ENCODE data around the gene LRRC25. TPM values are rescaled to one million over a fixed set of nuclear protein-coding genes. Genes with fewer than 3 reads are reported as not detected.

Gene LRRC25
- total and polyA plus RNA-seq, 9 donors: 1.2 to 2.4 (median 1.5) TPM

DNA sequence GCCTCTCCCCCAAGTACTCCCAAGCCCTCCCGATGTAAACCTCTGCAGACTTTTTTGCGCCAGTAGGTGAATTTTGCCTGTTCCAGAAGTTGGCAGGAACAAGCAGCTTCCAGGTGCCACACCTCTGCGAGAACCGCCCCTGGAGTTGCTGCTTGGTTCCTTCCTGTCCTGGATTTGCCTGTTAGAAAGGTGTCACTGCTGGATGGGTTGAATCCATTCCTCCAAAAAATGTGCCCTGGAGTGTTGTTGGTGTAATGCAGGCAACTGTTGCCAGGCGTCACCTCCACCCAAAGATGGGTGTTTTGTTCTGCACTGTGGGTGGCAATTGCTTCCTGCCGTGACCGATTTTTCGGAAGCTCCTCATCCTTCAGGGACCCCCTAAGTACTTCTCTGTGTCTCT is 51.3 kb downstream of the LRRC25 start:
- Histone ChIP-seq H3K27me3 (ENCODE audit: control insufficient read depth, insufficient read depth, low read length) (no peaks in the 10 kb centered on the region), H3K4me3 (ENCODE audit: low read length) (no peak overlapping the region), H3K9me3 (replicated peaks; ENCODE audit: control insufficient read depth, low read depth, low read length) (no peaks in the 10 kb centered on the region), H3K4me1 (ENCODE audit: control insufficient read depth, insufficient read depth, low read length) (peaks cover 7% of the 10 kb centered on the region), H3K27ac (ENCODE audit: low read length) (no peak overlapping the region), H3K36me3 (ENCODE audit: control insufficient read depth, insufficient read depth, low read length) (peaks cover 12% of the 10 kb centered on the region)
- WGBS (ENCODE audit: insufficient coverage): 52% methylated on average over 4 of the region's 8 CpGs
- no peak for DNase-seq

DNA sequence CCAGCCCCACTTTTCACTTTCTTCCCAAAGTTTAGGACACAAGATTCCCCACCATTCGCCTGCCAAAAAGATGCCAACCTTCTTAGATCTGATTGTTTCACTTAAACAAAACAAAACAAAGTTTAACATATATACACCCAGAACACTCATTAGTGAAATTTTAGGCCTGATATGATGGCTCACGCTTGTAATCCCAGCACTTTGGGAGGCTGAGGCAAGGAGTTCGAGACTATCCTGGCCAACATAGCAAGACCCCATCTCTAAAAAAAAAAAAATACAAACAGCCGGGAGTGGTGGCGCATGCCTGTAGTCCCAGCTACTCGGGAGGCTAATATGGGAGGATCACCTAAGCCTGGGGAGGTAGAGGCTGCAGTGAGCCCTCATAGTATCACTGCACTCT is 52.1 kb downstream of the LRRC25 start:
- H3K9me3 ChIP-seq (replicated peaks; ENCODE audit: control insufficient read depth, low read depth, low read length): no peaks in the 10 kb centered on the region
- WGBS (ENCODE audit: insufficient coverage): 90% methylated on average over 2 of the region's 6 CpGs
- H3K27me3 ChIP-seq (ENCODE audit: control insufficient read depth, insufficient read depth, low read length): no peaks in the 10 kb centered on the region
- DNase-seq: no peak
- H3K4me3 ChIP-seq (ENCODE audit: low read length): no peak overlapping the region
- no peak overlapping the region for H3K27ac ChIP-seq (ENCODE audit: low read length)
- H3K36me3 ChIP-seq (ENCODE audit: control insufficient read depth, insufficient read depth, low read length): peaks cover 9% of the 10 kb centered on the region
- peaks cover 10% of the 10 kb centered on the region for H3K4me1 ChIP-seq (ENCODE audit: control insufficient read depth, insufficient read depth, low read length)

DNA sequence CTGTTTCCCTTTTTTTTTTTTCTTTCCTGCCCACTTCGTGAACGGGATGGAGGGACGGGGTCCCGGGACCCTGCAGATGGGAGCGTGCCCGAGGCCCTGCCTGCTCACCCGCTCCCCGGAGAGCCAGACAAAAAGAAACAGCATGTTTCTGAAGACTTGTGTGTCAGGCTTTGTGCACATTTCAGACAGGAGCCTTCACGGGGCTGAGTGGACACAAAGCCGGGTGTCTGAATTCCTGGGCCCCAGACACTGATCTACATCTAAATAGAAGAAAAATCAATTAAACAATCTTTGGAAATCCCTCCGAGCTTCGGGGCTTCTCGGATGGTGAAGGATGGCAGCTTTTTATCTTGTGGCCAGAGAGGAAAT is 52.9 kb downstream of the LRRC25 start:
- H3K36me3 ChIP-seq (ENCODE audit: control insufficient read depth, insufficient read depth, low read length): peaks cover 9% of the 10 kb centered on the region
- WGBS (ENCODE audit: insufficient coverage): 43% methylated on average over 6 of the region's 13 CpGs
- no peak for DNase-seq
- no peak overlapping the region for H3K4me3 ChIP-seq (ENCODE audit: low read length)
- H3K9me3 ChIP-seq (replicated peaks; ENCODE audit: control insufficient read depth, low read depth, low read length): no peaks in the 10 kb centered on the region
- no peak overlapping the region for H3K27ac ChIP-seq (ENCODE audit: low read length)
- peaks cover 17% of the 10 kb centered on the region for H3K4me1 ChIP-seq (ENCODE audit: control insufficient read depth, insufficient read depth, low read length)
- H3K27me3 ChIP-seq (ENCODE audit: control insufficient read depth, insufficient read depth, low read length): no peaks in the 10 kb centered on the region

DNA sequence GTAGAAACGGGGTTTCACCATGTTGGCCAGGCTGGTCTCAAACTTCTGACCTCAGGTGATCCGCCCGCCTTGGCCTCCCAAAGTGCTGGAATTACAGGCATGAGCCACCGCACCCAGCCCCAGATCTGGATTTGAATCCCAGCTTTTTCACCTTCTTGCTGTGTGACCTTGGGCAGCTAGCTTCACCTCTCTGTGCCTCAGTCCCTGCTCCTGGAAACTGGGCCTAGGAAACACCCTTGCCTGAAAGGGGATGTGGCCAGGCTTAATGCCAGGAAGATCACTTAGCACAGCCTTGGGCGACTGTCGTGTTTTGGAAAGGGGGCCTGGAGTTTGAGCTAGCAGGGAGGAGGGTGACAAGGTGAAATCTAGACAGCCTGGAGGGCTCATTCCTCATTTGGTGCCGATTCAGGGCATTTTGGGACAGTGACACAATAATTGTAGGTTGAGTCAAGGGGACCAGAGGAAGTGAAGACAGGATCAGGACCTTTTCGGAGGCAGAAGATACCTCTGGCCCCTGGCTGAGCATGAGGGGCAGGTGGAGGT is 55.3 kb downstream of the LRRC25 start:
- no peak overlapping the region for H3K4me3 ChIP-seq (ENCODE audit: low read length)
- H3K27ac ChIP-seq (ENCODE audit: low read length): no peak overlapping the region
- H3K4me1 ChIP-seq (ENCODE audit: control insufficient read depth, insufficient read depth, low read length): peaks cover 17% of the 10 kb centered on the region
- 78% methylated on average over 8 of the region's 8 CpGs for WGBS (ENCODE audit: insufficient coverage)
- H3K27me3 ChIP-seq (ENCODE audit: control insufficient read depth, insufficient read depth, low read length): no peaks in the 10 kb centered on the region
- H3K36me3 ChIP-seq (ENCODE audit: control insufficient read depth, insufficient read depth, low read length): peaks cover 9% of the 10 kb centered on the region
- H3K9me3 ChIP-seq (replicated peaks; ENCODE audit: control insufficient read depth, low read depth, low read length): no peaks in the 10 kb centered on the region
- DNase-seq: no peak

Other genes with a start within 250 kb of the LRRC25 start
- 25.0 TPM for gene PIK3R2, start 244.5 kb downstream of the LRRC25 start, total RNA-seq
- gene PIK3R2, start 244.5 kb downstream of the LRRC25 start, polyA plus RNA-seq (ENCODE audit: insufficient read depth in 1 of 8, insufficient read length in 8 of 8, low replicate concordance in 1 of 8): 10 to 100 TPM; 43.7 to 74.7 (median 51.4) TPM
- gene IFI30, start 223.8 kb downstream of the LRRC25 start, total RNA-seq: 4.6 TPM
- gene IFI30, start 223.8 kb downstream of the LRRC25 start, polyA plus RNA-seq (ENCODE audit: insufficient read depth in 1 of 8, insufficient read length in 8 of 8, low replicate concordance in 1 of 8): 1 to 10 TPM in 2 of 8 donors, under 1 TPM in 4, not detected in 2; 0.17 to 5.0 (median 0.51) TPM
- 3.7 TPM for gene MPV17L2, start 204.4 kb downstream of the LRRC25 start, total RNA-seq
- gene MPV17L2, start 204.4 kb downstream of the LRRC25 start, polyA plus RNA-seq (ENCODE audit: insufficient read depth in 1 of 8, insufficient read length in 8 of 8, low replicate concordance in 1 of 8): 1 to 10 TPM; 5.1 to 7.9 (median 6.4) TPM
- 1.5 TPM for gene RAB3A, start 193.6 kb downstream of the LRRC25 start, total RNA-seq
- gene RAB3A, start 193.6 kb downstream of the LRRC25 start, polyA plus RNA-seq (ENCODE audit: insufficient read depth in 1 of 8, insufficient read length in 8 of 8, low replicate concordance in 1 of 8): 1 to 10 TPM; 3.2 to 5.4 (median 4.0) TPM
- 3.3 TPM for gene PDE4C, start 171.2 kb downstream of the LRRC25 start, total RNA-seq
- 10 to 100 TPM in 2 of 8 donors, 1 to 10 TPM in 6; 1.5 to 15.2 (median 4.6) TPM for gene PDE4C, start 171.2 kb downstream of the LRRC25 start, polyA plus RNA-seq (ENCODE audit: insufficient read depth in 1 of 8, insufficient read length in 8 of 8, low replicate concordance in 1 of 8)
- gene IQCN, start 123.2 kb downstream of the LRRC25 start, total RNA-seq: 1.5 TPM
- 1 to 10 TPM; 2.0 to 5.9 (median 3.2) TPM for gene IQCN, start 123.2 kb downstream of the LRRC25 start, polyA plus RNA-seq (ENCODE audit: insufficient read depth in 1 of 8, insufficient read length in 8 of 8, low replicate concordance in 1 of 8)
- gene JUND, start 116.0 kb downstream of the LRRC25 start, total RNA-seq: 75.5 TPM
- 100 to 1,000 TPM in 7 of 8 donors, 10 to 100 TPM in 1; 75.1 to 178 (median 145) TPM for gene JUND, start 116.0 kb downstream of the LRRC25 start, polyA plus RNA-seq (ENCODE audit: insufficient read depth in 1 of 8, insufficient read length in 8 of 8, low replicate concordance in 1 of 8)
- 129 TPM for gene LSM4, start 74.5 kb downstream of the LRRC25 start, total RNA-seq
- gene LSM4, start 74.5 kb downstream of the LRRC25 start, polyA plus RNA-seq (ENCODE audit: insufficient read depth in 1 of 8, insufficient read length in 8 of 8, low replicate concordance in 1 of 8): 100 to 1,000 TPM in 2 of 8 donors, 10 to 100 TPM in 6; 85.2 to 112 (median 93.2) TPM
- 10.8 TPM for gene PGPEP1, start 57.0 kb downstream of the LRRC25 start, total RNA-seq
- gene PGPEP1, start 57.0 kb downstream of the LRRC25 start, polyA plus RNA-seq (ENCODE audit: insufficient read depth in 1 of 8, insufficient read length in 8 of 8, low replicate concordance in 1 of 8): 10 to 100 TPM in 2 of 8 donors, 1 to 10 TPM in 6; 7.7 to 14.9 (median 9.3) TPM
- 0.62 TPM for gene GDF15, start 11.5 kb downstream of the LRRC25 start, total RNA-seq
- 1 to 10 TPM in 2 of 8 donors, under 1 TPM in 6; 0.33 to 1.8 (median 0.80) TPM for gene GDF15, start 11.5 kb downstream of the LRRC25 start, polyA plus RNA-seq (ENCODE audit: insufficient read depth in 1 of 8, insufficient read length in 8 of 8, low replicate concordance in 1 of 8)
- gene SSBP4, start 21.8 kb upstream of the LRRC25 start, total RNA-seq: 77.1 TPM
- 100 to 1,000 TPM; 104 to 156 (median 120) TPM for gene SSBP4, start 21.8 kb upstream of the LRRC25 start, polyA plus RNA-seq (ENCODE audit: insufficient read depth in 1 of 8, insufficient read length in 8 of 8, low replicate concordance in 1 of 8)
- gene ISYNA1, start 40.5 kb upstream of the LRRC25 start, total RNA-seq: 85.8 TPM
- gene ISYNA1, start 40.5 kb upstream of the LRRC25 start, polyA plus RNA-seq (ENCODE audit: insufficient read depth in 1 of 8, insufficient read length in 8 of 8, low replicate concordance in 1 of 8): 100 to 1,000 TPM; 122 to 221 (median 180) TPM
- 11.4 TPM for gene ELL, start 124.4 kb upstream of the LRRC25 start, total RNA-seq
- 10 to 100 TPM; 14.1 to 20.3 (median 16.7) TPM for gene ELL, start 124.4 kb upstream of the LRRC25 start, polyA plus RNA-seq (ENCODE audit: insufficient read depth in 1 of 8, insufficient read length in 8 of 8, low replicate concordance in 1 of 8)
- gene FKBP8, start 146.0 kb upstream of the LRRC25 start, total RNA-seq: 98.8 TPM
- gene FKBP8, start 146.0 kb upstream of the LRRC25 start, polyA plus RNA-seq (ENCODE audit: insufficient read depth in 1 of 8, insufficient read length in 8 of 8, low replicate concordance in 1 of 8): 100 to 1,000 TPM; 124 to 150 (median 137) TPM
- 47.1 TPM for gene KXD1, start 160.2 kb upstream of the LRRC25 start, total RNA-seq
- gene KXD1, start 160.2 kb upstream of the LRRC25 start, polyA plus RNA-seq (ENCODE audit: insufficient read depth in 1 of 8, insufficient read length in 8 of 8, low replicate concordance in 1 of 8): 10 to 100 TPM; 60.1 to 82.3 (median 75.3) TPM
- 1,370 TPM for gene UBA52, start 174.2 kb upstream of the LRRC25 start, total RNA-seq
- gene UBA52, start 174.2 kb upstream of the LRRC25 start, polyA plus RNA-seq (ENCODE audit: insufficient read depth in 1 of 8, insufficient read length in 8 of 8, low replicate concordance in 1 of 8): 1,000 to 10,000 TPM; 1,127 to 1,404 (median 1,245) TPM
- 61.5 TPM for gene REX1BD, start 191.2 kb upstream of the LRRC25 start, total RNA-seq
- gene REX1BD, start 191.2 kb upstream of the LRRC25 start, polyA plus RNA-seq (ENCODE audit: insufficient read depth in 1 of 8, insufficient read length in 8 of 8, low replicate concordance in 1 of 8): 10 to 100 TPM; 27.4 to 45.1 (median 36.1) TPM
- gene CRLF1, start 209.2 kb upstream of the LRRC25 start, total RNA-seq: 35.0 TPM
- 10 to 100 TPM; 11.0 to 52.6 (median 36.1) TPM for gene CRLF1, start 209.2 kb upstream of the LRRC25 start, polyA plus RNA-seq (ENCODE audit: insufficient read depth in 1 of 8, insufficient read length in 8 of 8, low replicate concordance in 1 of 8)
- 3.9 TPM for gene TMEM59L, start 215.2 kb upstream of the LRRC25 start, total RNA-seq
- gene TMEM59L, start 215.2 kb upstream of the LRRC25 start, polyA plus RNA-seq (ENCODE audit: insufficient read depth in 1 of 8, insufficient read length in 8 of 8, low replicate concordance in 1 of 8): 10 to 100 TPM in 7 of 8 donors, 1 to 10 TPM in 1; 4.4 to 23.6 (median 15.1) TPM
- gene KLHL26, start 239.4 kb upstream of the LRRC25 start, total RNA-seq: 2.0 TPM
- 1 to 10 TPM; 3.2 to 5.8 (median 4.1) TPM for gene KLHL26, start 239.4 kb upstream of the LRRC25 start, polyA plus RNA-seq (ENCODE audit: insufficient read depth in 1 of 8, insufficient read length in 8 of 8, low replicate concordance in 1 of 8)

Data from muscle of leg (tissue), 11 donors.